Cerebellar nuclear complex (tissue), 1 donor: ENCODE results near the gene SMC1A.

Experiments
- DNase-seq, 2 experiments: peaks; one replicate each; lab custom pipeline; 2025; lab: John Stamatoyannopoulos, UW

SMC1A gene

GRCh38 chrX:53337101-53337500 is 85.4 kb downstream of the SMC1A start:
- no peak for DNase-seq

DNA sequence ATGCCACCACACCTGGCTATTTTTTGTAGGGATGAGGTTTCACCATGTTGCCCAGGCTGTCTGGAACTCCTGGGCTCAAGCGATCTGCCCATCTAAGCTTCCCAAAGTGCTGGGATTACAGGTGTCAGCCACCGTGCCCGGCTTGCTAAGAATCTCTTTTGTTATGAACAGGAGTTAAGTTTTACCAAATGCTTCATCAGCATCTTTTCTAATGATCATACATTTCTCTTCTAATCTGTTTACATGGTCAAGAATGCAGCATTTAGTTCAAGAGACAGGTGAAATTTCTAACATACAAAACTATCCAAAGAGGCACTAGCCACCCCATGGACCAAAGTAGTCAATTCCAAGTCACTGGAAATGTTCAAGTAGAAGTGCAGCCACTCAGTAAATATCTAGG is 88.6 kb downstream of the SMC1A start:
- DNase-seq = no peak

DNA sequence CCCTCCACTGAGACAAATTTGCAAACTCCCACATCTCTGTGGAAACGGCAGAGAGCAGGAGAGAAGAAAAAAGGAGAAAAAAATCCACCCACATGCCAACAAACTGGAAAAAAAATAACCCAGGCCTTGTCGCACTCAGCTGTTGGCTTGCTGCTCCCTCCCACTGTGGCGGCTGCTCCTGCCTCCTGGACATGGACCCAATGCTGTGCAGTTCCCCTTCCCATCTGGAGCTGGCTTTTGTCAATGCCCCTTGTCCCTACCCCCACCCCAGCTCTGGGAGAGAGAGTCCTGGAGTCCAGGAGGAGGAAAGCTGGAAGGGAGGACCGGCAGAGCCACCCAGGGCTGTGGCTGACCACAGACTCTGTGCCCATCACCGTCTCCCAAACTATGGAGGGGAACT is 90.2 kb downstream of the SMC1A start:
- no peak for DNase-seq

DNA sequence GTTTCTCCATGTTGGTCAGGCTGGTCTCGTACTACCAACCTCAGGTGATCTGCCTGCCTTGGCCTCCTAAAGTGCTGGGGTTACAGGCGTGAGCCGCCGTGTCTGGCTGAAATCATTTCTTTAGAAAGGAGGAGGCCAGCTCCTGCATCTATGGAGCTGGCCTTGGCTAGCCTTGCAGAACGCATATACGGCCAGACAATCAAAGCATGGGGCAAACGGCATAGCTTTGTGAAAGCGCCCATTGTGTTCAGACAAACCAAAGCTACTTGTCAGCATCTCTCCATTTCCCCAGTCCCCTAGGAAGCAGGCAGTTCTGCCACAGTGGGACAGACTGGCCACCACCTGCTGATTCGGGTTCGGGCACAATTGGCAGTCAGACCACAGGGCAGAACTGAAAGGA is 92.1 kb downstream of the SMC1A start:
- DNase-seq = no peak

DNA sequence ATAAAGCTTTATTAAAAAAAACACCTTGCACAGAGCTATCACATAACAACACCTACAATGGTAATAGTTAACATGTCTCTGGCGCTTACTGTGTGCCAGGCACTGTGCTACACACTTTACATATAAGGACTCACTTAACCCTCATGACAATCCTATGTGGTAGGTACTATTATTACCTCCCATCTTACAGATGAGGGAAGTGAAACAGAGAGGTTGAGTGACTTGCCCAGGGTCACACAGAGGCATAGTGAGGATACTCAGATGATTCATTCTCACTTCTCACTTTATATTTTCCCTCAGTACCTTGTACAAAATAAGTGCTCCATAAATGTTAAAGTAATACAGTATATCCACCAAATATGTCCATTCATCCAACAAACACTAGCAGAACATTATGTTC is 97.7 kb downstream of the SMC1A start:
- DNase-seq = no peak
